ENCODE measurements around the gene UBE2D2.
"Not testable (repeated sequence)": the region's sequence is repeated elsewhere in the genome, so short reads cannot be mapped to it uniquely, and the experiment has no call there.

The UBE2D2 gene

DNA sequence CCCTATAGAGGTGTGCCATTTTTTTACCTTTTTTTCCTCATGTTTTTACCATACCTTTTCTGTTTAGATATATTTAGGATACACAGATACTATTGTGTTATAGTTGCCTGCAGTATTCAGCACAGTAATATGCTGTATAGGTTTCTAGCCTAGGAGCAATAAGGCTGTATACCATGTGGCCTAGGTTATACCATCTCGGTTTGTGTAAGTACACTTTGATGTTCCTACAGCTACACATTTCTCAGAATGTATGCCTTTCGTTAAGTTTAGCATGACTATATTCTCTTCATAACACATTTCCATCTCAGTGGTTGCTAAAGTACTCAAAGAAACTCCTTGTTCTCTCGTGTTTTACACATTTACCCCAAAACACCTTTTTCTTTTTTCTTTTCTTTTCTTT lies 23.0 kb downstream of the UBE2D2 start:
- no peak for DNase-seq

DNA sequence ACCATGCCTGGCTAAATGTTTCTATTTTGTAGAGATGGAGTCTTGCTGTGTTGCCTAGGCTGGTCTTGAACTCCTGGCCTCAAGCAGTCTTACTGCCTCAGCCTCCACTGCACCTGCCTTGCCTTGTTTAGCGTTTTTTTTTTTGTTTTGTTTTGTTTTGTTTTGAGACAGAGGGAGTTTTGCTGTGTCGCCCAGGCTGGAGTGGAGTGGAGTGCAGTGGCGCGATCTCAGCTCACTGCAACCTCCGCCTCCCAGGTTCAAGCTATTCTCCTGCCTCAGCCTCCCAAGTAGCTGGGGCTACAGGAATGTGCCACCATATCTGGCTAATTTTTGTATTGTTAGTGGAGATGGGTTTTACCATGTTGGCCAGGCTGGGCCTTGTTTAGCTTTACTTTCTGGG lies 27.0 kb downstream of the UBE2D2 start:
- not testable (repeated sequence) for DNase-seq

DNA sequence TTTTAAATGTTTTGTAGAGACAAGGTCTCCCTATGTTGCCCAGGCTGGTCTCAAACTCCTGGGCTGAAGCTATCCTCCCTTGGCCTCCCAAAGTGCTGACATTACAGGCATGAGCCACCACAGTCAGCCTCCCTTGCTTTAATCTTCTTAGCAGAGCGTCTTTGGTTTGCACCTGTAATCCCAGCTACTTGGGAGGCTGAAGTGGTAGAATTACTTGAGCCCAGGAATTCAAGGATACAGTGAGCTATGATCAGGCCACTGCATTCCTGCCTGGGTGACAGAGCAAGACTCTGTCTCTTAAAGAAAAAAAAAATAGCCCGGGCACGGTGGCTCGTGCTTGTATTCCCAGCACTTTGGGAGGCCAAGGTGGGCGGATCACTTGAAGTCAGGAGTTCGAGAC lies 27.8 kb downstream of the UBE2D2 start:
- DNase-seq = no peak

DNA sequence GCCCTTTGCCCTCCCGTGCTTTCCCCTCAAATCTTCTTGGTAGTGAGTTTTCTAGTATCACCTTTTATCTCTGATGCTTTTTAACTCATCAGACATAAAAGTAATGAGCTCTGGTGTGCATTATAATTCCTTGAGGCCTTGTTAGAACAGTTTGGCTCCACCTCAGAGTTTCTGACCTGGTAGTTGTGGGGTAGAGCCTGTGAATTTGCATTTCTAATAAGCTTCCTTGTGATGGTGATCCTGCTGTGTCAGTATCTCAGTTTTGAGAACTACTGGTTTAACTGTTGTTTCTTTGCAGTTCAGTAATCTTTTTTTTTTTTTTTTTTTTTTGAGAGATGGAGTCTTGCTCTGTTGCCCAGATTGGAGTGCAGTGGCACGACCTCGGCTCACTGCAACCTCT lies 31.1 kb downstream of the UBE2D2 start:
- no peak for DNase-seq

DNA sequence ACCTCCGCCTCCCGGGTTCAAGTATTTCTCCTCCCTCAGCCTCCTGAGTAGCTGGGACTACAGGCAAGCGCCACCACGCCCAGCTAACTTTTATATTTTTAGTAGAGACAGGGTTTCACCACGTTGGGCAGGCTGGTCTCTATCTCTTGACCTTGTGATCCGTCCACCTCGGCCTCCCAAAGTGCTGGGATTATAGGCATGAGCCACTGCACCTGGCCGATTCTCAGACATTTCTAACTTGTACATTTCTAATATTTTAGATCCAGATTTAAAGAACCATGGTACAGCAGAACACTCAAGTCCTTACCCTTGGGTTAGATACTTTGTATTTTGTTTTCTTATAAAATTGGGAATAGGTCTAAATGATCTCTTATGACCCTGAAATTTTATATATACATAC lies 31.9 kb downstream of the UBE2D2 start:
- not testable (repeated sequence) for DNase-seq

DNA sequence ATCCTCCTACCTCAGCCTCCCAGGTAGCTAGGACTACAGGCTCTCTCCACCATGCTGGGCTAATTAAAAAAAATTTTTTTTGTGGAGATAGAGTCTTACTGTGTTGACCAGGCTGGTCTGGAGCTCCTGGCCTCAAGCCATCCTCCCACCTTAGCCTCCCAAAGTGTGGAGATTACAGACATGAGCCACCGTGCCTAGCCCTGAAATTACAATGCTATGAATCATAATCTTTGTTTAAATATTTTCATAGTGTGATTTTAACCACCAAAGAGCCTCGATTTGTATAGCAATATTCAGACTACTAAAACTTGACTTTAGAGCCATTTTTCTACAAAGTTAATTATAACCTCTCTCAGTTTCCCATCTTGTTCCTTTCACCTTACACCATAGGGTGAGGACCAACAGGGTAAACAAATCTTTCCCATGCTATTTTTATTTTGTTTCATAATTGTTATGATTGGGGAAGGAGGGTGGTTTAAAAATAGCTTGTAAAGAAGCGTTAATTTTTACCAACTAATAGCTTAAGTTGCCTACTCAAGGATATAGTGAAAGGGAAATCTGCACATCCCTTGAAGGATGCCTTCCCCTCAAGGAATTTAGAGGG lies 32.7 kb downstream of the UBE2D2 start:
- no peak for DNase-seq

DNA sequence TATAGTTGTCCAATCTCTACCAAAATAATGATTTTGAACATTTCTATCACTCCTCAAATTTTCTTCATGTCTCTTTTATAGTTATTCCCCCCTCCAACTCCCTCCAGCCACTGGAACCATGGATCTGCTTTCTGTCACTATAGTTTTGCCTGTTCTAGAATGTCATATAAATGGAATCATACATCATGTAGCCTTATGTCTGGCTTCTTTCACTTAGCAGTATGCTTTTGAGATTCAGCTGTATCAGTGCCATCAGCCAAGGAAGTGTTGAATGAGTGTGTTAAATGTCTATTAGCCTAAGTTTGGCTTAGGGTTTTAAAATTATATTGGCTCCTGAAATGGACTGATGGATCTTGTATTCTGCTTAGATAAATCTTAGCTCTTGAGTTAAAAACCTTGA lies 36.0 kb downstream of the UBE2D2 start:
- DNase-seq = no peak

DNA sequence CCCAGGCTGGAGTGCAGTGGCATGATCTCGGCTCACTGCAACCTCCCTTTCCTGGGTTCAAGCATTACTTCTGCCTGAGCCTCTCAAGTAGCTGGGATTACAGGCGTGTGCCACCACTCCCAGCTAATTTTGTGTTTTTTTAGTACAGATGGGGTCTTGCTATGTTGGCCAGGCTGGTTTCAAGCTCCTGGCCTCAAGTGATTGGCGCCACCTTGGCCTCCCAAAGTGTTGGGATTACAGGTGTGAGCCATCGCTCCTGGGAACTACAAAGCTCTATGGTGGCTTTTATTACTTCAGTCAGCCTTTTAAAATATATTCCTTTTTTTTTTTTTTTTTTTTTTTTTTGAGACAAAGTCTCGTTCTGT lies 37.4 kb downstream of the UBE2D2 start:
- not testable (repeated sequence) for DNase-seq

DNA sequence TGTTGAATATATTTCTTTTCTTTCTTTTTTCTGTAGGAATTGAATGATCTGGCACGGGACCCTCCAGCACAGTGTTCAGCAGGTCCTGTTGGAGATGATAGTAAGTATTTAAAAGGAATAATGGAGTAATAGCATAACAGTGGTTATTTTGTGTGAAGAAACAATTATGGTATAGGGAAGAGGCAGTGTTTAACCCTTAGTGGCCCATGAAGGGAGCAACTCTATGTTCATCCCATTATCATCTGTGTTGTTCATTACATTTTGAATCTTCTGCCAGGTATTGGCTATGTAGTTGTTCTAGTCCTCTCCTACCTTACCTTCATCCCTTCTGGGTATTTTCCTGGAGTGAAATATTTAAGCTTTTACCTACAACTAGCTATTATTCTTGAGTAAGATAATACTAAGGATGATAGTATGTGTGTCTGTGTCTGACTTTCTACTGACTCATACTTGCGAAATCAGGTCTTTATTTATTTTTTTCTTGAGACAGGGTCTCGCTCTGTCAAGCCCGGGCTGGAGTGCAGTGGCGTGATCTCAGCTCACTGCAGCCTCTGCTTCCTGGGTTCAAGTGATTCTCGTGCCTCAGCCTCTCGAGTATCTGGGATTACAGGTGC lies 39.3 kb downstream of the UBE2D2 start:
- no peak for DNase-seq

DNA sequence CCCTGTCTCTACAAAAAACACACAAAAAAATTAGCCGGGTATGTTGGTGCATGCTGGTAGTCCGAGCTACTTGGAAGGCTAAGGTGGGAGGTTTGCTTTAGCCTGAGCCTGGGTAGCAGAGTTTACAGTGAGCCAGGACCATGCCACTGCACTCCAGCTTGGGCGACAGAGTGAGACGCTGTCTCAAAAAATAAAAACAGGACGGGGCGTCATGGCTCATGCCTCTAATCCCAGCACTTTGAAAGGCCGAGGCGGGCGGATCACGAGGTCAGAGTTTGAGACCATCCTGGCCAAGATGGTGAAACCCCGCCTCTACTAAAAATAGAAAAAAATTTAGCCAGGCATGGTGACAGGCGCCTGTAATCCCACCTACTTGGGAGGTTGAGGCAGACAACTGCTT lies 40.3 kb downstream of the UBE2D2 start:
- no peak for DNase-seq

DNA sequence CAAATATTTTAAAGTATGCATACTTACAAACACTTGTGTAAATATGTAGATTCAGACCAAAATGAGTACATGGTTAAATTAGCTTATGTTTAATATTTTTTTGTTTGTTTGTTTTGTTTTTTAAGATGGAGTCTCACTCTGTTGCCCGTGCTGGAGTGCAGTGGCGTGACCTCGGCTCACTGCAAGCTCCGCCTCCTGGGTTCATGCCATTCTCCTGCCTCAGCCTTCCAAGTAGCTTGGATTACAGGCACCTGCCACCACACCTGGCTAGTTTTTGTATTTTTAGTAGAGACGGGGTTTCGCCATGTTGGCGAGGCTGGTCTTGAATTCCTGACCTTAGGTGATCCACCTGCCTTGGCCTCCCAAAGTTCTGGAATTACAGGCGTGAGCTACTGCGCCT lies 40.8 kb downstream of the UBE2D2 start:
- not testable (repeated sequence) for DNase-seq

DNA sequence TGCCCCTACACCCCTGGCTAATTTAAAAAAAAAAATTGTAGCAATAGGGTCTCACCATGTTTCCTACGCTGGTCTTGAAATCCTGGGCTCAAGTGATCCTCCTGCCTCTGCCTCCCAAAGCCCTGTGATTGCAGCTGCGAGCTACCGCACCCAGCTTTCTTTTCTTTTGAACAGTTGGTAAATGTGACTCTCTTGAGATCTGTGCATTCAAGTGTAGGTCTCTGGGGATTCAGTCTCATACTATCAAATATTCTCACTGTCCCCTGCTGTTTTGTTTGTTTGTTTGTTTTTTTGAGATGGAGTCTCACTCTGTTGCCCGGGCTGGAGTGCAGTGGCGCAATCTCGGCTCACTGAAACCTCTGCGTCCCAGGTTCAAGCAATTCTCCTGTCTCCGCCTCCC lies 44.7 kb downstream of the UBE2D2 start:
- DNase-seq = no peak

DNA sequence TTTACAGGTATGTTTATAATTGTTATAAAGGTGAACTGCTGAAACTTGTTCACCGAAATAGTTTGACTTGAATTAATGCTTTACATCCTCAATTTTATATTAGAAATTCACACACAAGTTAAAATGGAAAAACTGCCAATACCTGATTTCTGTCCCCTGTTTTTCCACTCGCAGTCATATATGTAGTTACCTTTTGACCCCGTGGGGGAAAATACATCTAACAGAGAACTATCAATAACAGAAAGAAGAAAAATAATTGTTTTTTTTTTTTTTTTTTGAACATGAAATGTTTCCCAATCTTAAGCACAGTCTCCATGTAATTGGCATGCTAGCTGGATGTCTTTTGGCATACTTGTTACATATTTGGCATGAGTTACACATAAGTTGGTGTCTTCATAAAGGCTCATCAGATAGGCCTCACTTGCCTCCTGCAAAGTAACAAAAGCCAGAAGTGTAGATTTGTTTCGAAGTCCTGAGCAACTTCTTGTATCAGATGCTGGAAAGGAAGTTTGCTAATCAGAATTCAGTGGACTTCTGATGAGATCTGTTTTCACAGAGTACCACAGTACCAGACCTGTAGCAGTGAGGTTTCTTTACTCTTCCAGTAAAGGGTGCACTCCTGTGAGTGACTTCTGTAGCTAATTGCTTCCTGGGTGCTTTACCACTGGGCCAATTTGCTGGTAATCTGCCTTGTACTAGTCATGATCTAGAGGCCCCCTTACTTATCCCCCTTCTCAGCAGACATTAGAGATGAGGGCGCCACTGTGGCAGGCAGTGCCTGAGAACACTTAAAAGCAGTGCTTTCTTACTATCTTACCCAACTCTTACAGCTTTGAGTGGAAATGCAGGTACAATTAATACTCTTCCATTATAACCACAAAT lies 50.8 kb downstream of the UBE2D2 start:
- no peak for DNase-seq

DNA sequence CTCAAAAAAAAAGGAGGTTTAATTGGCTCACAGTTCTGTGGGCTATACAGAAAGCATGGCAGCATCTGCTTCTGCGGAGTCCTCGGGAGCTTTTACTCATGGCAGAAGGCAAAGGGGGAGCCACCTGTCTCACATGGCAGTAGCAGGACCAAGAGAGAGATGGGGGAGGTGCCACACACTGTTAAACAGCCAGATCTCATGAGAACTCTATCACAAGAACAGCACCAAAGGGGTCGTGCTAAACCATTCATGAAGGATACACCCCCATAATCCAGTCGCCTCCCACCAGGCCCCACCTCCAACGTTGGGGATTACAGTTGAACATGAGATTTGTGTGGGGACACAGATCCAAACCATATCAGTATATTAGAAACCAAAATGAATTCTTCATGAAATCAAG lies 58.7 kb downstream of the UBE2D2 start:
- no peak for DNase-seq

DNA sequence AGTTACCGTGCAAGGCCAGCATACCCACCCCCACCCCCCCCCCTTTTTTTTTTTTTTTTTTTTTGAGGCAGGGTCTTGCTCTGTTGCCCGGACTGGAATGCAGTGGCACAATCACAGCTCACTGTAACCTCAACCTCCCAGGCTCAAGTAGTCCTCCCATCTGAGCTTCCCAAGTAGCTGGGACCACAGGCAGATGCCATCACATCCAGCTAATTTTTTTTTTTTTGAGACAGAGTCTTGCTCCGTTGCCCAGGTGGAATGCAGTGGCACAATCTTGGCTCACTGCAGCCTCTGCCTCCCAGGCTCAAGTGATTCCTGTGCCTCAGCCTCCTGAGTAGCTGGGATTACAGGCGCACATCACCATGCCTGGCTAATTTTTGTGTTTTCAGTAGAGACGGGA lies 64.3 kb downstream of the UBE2D2 start:
- not testable (repeated sequence) for DNase-seq

DNA sequence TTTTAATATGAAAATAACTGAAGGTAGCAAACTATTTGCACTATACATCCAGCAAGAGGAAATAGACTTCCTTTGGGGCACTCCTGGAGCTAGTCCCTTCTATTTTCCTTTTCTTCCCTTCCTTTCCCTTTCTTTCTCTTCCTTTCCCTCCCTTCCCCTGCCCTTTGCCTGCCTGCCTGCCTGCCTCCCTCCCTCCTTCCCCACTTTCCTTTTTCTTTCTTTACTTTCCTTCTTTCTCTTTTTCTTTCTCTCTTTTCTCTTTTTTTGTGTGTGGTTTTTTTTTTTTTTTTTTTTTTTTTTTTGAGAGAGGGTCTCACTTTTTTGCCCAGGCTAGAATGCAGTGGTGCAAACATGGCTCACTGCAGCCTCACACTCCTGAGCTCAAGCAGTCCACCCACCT lies 69.7 kb downstream of the UBE2D2 start:
- no peak for DNase-seq

DNA sequence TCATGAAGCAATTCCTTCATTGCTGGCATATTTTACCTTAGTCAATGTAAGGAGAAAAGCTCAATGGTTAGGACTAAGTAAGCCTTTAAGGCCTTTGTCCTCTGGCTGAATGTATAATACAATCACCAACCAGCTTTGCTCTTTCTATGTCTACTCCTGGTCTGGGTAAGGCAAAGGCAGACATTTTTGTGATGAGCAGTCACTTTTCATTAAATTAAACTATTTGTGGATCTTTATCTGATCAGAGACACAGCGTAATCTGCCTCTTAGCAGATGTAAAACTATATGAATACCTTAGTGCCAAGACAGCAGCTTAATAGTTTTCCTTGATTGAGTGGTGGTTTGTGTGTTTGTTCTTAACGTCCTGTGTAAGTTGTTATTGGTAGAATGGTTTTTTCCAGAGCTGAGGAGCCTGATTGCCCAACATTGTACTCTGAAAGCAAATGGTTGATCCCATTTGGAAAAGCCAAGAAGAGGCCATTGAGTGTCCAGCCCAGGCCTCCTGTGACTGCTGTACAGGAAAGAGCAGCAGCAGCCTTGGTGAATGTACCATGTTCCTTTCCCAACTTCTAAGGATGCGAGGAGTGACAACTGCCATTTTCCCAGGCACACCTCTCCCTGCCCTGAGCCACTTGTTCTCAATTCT lies 70.5 kb downstream of the UBE2D2 start:
- no peak for DNase-seq

DNA sequence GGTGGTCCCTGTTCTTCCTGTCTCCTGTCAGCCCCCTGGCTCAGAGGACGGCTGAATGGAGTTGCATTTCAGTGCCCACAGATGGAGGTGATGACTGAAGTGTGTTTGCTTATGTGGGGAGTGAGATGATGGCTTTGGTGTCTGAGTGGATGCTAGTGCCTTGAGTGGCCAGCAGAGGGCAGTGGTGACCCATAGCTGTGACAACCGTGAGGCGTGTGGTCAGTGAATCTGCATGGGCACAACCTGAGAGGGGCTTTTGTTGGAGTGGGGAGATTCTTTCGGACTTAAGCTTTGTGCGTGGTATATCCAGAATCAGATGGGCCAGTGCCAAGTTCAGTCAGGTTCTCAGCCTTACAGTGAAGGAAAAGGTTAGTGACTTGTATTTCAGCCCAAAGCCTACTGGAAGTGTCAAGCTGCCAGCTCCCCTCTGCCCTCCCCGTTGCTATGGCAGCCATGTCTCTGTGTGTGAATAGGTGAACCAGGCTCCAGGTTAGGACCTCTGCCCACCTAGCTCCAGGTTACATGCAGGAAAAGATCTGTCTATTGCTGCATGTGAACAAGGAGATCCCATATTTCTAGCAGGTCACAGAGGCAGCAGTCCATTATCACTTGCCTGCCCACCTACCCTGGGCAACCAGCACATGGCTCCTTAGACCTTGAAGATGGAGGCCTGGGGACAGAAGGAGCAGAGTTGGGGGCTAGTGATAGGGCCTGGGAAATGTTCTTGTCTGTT lies 72.3 kb downstream of the UBE2D2 start:
- DNase-seq = peak; percentile 65

DNA sequence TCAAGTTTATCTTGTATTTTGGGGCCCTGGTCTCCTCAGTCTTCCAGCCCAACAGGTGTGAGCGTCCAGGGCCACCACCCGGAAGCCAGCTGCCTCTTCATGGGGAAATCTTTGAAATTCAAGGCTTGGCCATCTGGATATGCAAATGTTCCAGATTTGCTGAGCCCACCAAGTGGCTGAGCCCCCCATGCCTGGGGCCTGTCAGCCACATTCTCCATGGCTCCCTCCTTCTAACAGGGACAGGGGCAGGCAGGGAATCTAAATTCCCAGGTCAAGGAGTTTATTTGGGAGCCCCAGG lies 72.8 kb downstream of the UBE2D2 start:
- DNase-seq = no peak

DNA sequence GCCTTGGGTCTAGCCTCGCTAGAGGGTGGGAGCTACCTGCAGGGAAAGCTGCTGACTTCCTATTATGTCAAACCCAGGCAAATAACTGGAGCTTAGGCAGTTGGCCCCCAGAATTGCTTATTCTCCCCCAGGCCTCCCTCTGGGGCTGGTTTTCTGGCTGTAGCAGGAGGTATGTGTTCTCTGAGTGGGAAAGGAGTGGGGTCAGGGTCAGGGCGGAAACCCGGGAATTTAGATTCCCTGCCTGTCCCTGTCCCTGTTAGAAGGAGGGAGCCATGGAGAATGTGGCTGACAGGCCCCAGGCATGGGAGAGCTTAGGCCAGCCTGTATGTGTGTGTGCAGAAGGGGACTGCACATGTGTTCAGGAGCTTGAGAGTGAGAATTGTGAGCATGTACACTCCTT lies 73.4 kb downstream of the UBE2D2 start:
- no peak for DNase-seq

DNA sequence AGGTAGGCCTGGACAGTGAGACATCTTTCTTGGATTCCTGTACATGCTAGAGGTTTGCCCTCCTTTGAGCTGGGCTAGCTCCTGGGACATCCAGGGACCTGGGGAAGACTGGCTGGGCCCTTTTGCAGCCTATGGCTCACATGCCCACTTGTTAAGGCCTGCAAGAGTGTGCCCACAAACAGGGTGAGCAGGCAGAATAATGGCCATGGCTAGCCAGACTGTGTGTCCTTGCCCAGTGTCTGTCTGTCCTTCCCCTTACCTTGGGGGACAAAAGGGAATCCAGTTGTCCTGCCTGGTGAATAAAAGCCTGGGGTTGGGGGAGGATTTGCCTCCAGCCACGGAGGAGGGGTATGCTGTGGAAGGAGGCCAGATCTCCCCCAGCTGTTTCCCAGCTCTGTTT lies 74.1 kb downstream of the UBE2D2 start:
- DNase-seq = no peak

DNA sequence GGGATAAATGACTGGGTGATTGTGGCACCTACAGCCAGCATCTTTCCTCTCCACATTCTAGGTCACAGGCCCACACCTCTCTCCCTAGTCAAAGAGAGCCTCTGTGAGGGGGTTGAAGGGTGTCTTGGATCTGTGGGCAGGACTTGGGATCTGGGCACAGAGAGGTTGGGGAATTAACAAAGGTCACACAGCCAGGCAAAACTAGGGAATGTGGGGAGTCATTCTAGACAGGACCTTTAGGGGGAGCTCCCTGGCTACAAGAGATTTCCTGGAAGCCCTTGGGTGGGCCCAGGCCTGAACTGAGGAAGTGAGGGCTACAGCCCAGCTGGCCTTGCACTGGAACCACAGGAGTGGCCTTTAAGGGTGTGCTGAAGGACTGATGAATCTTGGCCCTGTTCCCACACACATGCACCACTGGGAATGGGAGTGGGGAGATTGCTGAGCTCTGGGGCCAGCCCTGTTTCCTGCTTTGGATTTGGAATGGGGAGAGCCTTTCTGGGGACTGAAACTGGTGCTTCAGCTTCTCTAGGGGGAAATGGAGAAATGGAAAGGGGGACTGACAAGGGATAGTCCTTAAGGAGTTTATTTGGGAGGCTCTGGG lies 74.6 kb downstream of the UBE2D2 start:
- no peak for DNase-seq

Data from activated gamma-delta T cell treated with Interleukin-2 at 50 U/mL for 16 hours (primary cell).